Measurements from ENCODE around the gene KRT13.

GRCh38 chr17:41464682-41465081 is 40.7 kb downstream of the KRT13 start:
- TF ChIP-seq, protein P1, sequence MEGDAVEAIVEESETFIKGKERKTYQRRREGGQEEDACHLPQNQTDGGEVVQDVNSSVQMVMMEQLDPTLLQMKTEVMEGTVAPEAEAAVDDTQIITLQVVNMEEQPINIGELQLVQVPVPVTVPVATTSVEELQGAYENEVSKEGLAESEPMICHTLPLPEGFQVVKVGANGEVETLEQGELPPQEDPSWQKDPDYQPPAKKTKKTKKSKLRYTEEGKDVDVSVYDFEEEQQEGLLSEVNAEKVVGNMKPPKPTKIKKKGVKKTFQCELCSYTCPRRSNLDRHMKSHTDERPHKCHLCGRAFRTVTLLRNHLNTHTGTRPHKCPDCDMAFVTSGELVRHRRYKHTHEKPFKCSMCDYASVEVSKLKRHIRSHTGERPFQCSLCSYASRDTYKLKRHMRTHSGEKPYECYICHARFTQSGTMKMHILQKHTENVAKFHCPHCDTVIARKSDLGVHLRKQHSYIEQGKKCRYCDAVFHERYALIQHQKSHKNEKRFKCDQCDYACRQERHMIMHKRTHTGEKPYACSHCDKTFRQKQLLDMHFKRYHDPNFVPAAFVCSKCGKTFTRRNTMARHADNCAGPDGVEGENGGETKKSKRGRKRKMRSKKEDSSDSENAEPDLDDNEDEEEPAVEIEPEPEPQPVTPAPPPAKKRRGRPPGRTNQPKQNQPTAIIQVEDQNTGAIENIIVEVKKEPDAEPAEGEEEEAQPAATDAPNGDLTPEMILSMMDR (IDR thresholded peaks at IDR 0.05; ENCODE audit: extremely low read depth in 1 of 2, insufficient read depth in 1 of 2, low read depth in 1 of 2, low read length in 2 of 2): no peak
- no peak for TF ChIP-seq POLR2A (IDR thresholded peaks at IDR 0.05; ENCODE audit: low read depth, low read length)
